ENCODE data around the gene NLRP3. TPM values are rescaled to one million over a fixed set of nuclear protein-coding genes. Genes with fewer than 3 reads are reported as not detected.

NLRP3 gene
- total RNA-seq = not detected in 2 replicates

DNA sequence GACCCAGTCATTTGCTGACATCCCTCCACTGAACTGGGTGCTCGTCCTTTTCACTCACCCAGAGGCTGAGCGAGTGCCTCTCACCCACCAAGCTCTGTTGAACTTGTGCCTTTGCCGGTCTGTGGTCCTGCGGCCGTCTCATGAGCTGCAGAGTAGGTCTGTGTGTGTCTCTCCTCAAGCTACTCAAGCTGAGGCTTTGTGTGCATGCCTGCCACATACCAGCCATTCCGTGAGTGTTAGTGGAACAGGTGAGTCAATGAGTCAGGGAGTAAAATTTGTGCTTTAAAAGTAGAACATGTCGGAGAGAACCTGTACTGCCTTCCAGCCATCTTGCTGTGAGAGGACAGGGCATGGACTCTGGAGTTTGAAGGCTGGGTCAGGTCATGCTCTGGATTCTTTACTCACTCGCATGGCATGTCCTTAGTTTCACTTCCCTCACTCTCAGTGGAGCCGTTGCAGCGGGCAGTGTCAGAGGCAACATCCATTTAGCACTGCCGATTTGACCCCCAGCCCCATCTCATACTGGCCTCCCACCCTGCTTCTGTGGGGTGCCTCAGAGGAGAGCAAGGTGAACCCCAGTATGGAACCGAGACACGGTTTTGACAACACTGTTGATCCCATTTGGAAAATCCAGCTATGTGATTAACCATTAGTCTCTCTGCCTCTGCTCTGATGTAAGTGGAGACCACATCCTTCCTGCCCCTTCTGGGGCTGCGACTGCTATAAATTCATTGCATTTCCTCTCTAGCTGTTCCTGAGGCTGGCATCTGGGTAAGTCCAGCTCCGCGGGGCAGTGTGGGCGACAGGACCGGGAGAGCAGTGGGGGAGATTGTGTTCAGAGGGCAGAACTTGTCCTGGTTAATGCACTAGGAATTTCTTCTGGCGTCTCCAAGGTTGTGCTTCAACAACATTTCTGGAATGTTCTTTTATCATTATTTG is at the start of gene NLRP3:
Gene NLRP3 (plus strand): TSS at position 751 of the 939 bp plus-strand sequence. CDS start 2,628 bp downstream, outside the sequence.

Other genes starting within 250 kb of the NLRP3 start
- 6.9 and 9.1 TPM in 2 replicates for gene ZNF124, start 244.2 kb upstream of the NLRP3 start, total RNA-seq
- gene VN1R5, start 160.1 kb upstream of the NLRP3 start, total RNA-seq = not detected in 2 replicates
- 24.3 and 37.9 TPM in 2 replicates for gene ZNF496, start 84.3 kb upstream of the NLRP3 start, total RNA-seq
- gene OR2B11, start 41.9 kb downstream of the NLRP3 start, total RNA-seq = not detected in 2 replicates
- gene OR2C3, start 120.3 kb downstream of the NLRP3 start, total RNA-seq = under 0.01 TPM in 1 of 2 replicates, not detected in the other
- not detected in 2 replicates for gene GCSAML, start 133.0 kb downstream of the NLRP3 start, total RNA-seq
- gene OR2G2, start 172.2 kb downstream of the NLRP3 start, total RNA-seq = not detected in 2 replicates
- gene OR2G3, start 189.4 kb downstream of the NLRP3 start, total RNA-seq = not detected in 2 replicates